NOMO-1 treated with dmso at 0.1 percent for 144 hours (cell line): ENCODE data around the gene ADD1.
"Not testable (repeated sequence)": the region's sequence is repeated elsewhere in the genome, so short reads cannot be mapped to it uniquely, and the experiment has no call there.

Source experiments
- DNase-seq: peaks from one replicate; lab custom pipeline; 2025; ENCODE audit not compliant: unreplicated experiment; lab: John Stamatoyannopoulos, UW

Gene ADD1

GRCh38 chr4:2882341-2882740 is 38.7 kb downstream of the ADD1 start:
- DNase-seq, result no peak

- no peak for DNase-seq
Measured at GRCh38 chr4:2886161-2886560, 42.5 kb downstream of the ADD1 start.

GRCh38 chr4:2886622-2887021 is 43.0 kb downstream of the ADD1 start:
- DNase-seq, result no peak

- no peak for DNase-seq
Measured at GRCh38 chr4:2887343-2887742, 43.7 kb downstream of the ADD1 start.

GRCh38 chr4:2888886-2889285 is 45.2 kb downstream of the ADD1 start:
- DNase-seq, result no peak

GRCh38 chr4:2891294-2891693 is 47.6 kb downstream of the ADD1 start:
- no peak for DNase-seq

- DNase-seq, result no peak
Measured at GRCh38 chr4:2893772-2894171, 50.1 kb downstream of the ADD1 start.

- DNase-seq, result no peak
Measured at GRCh38 chr4:2898001-2898400, 54.4 kb downstream of the ADD1 start.

GRCh38 chr4:2900741-2901140 is 57.1 kb downstream of the ADD1 start:
- no peak for DNase-seq

- no peak for DNase-seq
Measured at GRCh38 chr4:2901186-2901585, 57.5 kb downstream of the ADD1 start.

GRCh38 chr4:2902126-2902525 is 58.5 kb downstream of the ADD1 start:
- no peak for DNase-seq

GRCh38 chr4:2905544-2905943 is 61.9 kb downstream of the ADD1 start:
- no peak for DNase-seq

GRCh38 chr4:2906218-2906617 is 62.6 kb downstream of the ADD1 start:
- no peak for DNase-seq

GRCh38 chr4:2907226-2907625 is 63.6 kb downstream of the ADD1 start:
- no peak for DNase-seq

GRCh38 chr4:2907706-2908293 is 64.2 kb downstream of the ADD1 start:
- no peak for DNase-seq

- no peak for DNase-seq
Measured at GRCh38 chr4:2908686-2909085, 65.0 kb downstream of the ADD1 start.

- DNase-seq, result no peak
Measured at GRCh38 chr4:2909583-2909982, 65.9 kb downstream of the ADD1 start.

- DNase-seq, result no peak
Measured at GRCh38 chr4:2910409-2910808, 66.8 kb downstream of the ADD1 start.

- DNase-seq, result no peak
Measured at GRCh38 chr4:2911868-2912267, 68.2 kb downstream of the ADD1 start.

- no peak for DNase-seq
Measured at GRCh38 chr4:2913168-2913567, 69.5 kb downstream of the ADD1 start.

- DNase-seq, result no peak
Measured at GRCh38 chr4:2914256-2915126, 70.8 kb downstream of the ADD1 start.

GRCh38 chr4:2915789-2916188 is 72.1 kb downstream of the ADD1 start:
- no peak for DNase-seq

GRCh38 chr4:2916696-2917095 is 73.1 kb downstream of the ADD1 start:
- DNase-seq, result not testable (repeated sequence)
